Neural cell (in vitro differentiated cells): ENCODE data around the gene GNG4.

Source experiments
- CTCF ChIP-seq: fragments of 450-650 bp; IDR thresholded peaks from 2 replicates; pipeline ENCODE4 v1.5.1; 2014; ENCODE audit warnings: antibody characterized with exemption, mild to moderate bottlenecking, moderate library complexity; ENCODE audit not compliant: poor library complexity, severe bottlenecking
- MXI1 ChIP-seq: fragments of 450-650 bp; conservative IDR thresholded peaks from 2 replicates; pipeline ENCODE4 v1.6.1; 2014; ENCODE audit warnings: antibody characterized with exemption, mild to moderate bottlenecking; ENCODE audit not compliant: poor library complexity, severe bottlenecking
- POLR2AphosphoS5 ChIP-seq: IDR thresholded peaks from 2 replicates; pipeline ENCODE4 v1.6.1; 2012

DNA sequence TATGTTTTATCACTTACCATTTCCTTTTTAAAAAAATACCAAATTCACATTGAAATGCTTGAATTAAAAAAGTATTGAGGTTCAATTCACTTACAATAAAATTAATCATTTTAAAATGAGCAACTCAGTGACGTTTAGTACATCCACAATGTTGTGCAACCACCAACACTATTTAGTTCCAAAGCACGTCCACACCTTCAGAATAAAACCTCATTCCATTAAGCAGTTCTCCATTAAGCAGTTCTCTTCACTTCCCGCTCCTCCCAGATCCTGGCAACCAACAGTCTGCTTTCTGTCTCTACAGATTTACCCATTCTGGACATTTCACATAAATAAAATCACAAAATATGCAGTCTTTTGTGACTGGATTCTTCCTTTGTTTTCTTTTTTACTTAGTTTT lies 41.3 kb downstream of the GNG4 start:
- TF ChIP-seq CTCF (no peak), MXI1 (no peak), POLR2AphosphoS5 (no peak)
